NAMALWA (cell line): Measurements from ENCODE around the gene LMBRD1.

ENCODE experiments used
- DNase-seq: peaks from one replicate; pipeline ENCODE4 v3.0.0-alpha.2; 2015; ENCODE audit warnings: low spot score

LMBRD1 gene

DNA sequence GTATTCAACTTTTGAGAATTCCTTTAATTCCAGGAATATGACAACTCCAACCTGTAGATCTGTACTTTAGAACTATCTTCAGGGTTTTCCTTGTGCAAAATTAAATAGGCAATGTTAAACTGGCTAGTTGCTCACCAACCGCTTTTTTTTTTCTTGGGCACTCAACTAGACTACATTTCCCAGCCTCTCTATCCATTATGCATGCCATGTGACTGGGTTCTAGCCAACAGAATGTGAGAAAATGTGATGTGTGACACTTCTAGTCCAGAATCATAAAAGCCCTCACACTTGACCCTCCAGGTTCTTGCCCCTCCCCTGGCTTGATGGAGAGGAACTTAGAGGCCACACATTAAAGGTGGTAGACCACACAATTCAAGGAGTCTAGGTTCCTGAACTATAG, 166.0 kb downstream of the LMBRD1 start:
- DNase-seq: peak; percentile 9

GRCh38 chr6:69627625-69628024, 169.2 kb downstream of the LMBRD1 start:
- no peak for DNase-seq

- DNase-seq: no peak
These were observed 171.9 kb downstream of the LMBRD1 start for GRCh38 chr6:69624944-69625343.
